ENCODE results near the gene GPR150.

DNA sequence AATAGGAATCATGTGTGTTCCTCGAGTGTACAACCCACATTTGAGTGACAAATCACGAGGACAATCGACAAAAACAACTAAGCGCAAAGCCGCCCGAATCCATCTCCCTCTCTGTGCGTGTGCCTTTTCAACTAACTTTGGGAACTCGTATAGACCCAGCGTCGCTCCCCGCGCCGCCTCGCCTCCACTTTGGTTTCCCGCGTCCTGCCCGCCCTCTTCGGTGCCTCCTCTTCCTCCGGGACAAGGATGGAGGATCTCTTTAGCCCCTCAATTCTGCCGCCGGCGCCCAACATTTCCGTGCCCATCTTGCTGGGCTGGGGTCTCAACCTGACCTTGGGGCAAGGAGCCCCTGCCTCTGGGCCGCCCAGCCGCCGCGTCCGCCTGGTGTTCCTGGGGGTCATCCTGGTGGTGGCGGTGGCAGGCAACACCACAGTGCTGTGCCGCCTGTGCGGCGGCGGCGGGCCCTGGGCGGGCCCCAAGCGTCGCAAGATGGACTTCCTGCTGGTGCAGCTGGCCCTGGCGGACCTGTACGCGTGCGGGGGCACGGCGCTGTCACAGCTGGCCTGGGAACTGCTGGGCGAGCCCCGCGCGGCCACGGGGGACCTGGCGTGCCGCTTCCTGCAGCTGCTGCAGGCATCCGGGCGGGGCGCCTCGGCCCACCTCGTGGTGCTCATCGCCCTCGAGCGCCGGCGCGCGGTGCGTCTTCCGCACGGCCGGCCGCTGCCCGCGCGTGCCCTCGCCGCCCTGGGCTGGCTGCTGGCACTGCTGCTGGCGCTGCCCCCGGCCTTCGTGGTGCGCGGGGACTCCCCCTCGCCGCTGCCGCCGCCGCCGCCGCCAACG lies at the start of gene GPR150:
- TF ChIP-seq POLR2A (IDR thresholded peaks at IDR 0.05), result peak; percentile 61 to 64 (median 62)
- TF ChIP-seq, protein P1, sequence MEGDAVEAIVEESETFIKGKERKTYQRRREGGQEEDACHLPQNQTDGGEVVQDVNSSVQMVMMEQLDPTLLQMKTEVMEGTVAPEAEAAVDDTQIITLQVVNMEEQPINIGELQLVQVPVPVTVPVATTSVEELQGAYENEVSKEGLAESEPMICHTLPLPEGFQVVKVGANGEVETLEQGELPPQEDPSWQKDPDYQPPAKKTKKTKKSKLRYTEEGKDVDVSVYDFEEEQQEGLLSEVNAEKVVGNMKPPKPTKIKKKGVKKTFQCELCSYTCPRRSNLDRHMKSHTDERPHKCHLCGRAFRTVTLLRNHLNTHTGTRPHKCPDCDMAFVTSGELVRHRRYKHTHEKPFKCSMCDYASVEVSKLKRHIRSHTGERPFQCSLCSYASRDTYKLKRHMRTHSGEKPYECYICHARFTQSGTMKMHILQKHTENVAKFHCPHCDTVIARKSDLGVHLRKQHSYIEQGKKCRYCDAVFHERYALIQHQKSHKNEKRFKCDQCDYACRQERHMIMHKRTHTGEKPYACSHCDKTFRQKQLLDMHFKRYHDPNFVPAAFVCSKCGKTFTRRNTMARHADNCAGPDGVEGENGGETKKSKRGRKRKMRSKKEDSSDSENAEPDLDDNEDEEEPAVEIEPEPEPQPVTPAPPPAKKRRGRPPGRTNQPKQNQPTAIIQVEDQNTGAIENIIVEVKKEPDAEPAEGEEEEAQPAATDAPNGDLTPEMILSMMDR (IDR thresholded peaks at IDR 0.05), result peak in 4 of 7 experiments; percentile 12 to 30 (median 20)

Data from body of pancreas (tissue), 4 donors.